IMR-90 (cell line): ENCODE data around the gene HSPA9. TPM values are rescaled to one million over a fixed set of nuclear protein-coding genes. Genes with fewer than 3 reads are reported as not detected.

Experiments
- ATAC-seq: fragments of 200-7000 bp; cut with Tn5 transposase; 2 replicates; pipeline ENCODE4 v1.9.1; 2020; ENCODE audit warnings: low read depth, mild to moderate bottlenecking, moderate library complexity
- BruUV-seq: library from RNA; stranded (reverse); fragments of 400-500 nt; replicated peaks from 2 replicates; lab custom pipeline; 2021; lab: Mats Ljungman, UMichigan
- CTCF ChIA-PET: fragments of 300-600 bp; formaldehyde crosslinking; extraction: SDS; loops from one replicate; lab custom pipeline; 2021; ENCODE audit warnings: antibody characterized with exemption; lab: Yijun Ruan, JAX
- POLR2A ChIA-PET: fragments of 300-600 bp; sonication (Branson Sonifier 250); formaldehyde crosslinking; loops from one replicate; lab custom pipeline; 2022; ENCODE audit warnings: antibody characterized with exemption; ENCODE audit not compliant: unreplicated experiment; lab: Charles Lee
- DNase-seq: peaks from one replicate; pipeline ENCODE4 v3.0.0; 2013
- H2AFZ ChIP-seq: replicated peaks from 2 replicates; pipeline ENCODE3; 2013; ENCODE audit warnings: low read length, mild to moderate bottlenecking; ENCODE audit not compliant: poor library complexity
- H2AK5ac ChIP-seq: 2 replicates; pipeline ENCODE4 v1.6.1; 2013; ENCODE audit warnings: low read depth, low read length, inconsistent platforms
- H2AK9ac ChIP-seq: replicated peaks from 2 replicates; pipeline ENCODE3; 2013; ENCODE audit warnings: mild to moderate bottlenecking, low read depth, low read length, moderate library complexity; ENCODE audit not compliant: poor library complexity
- H2BK120ac ChIP-seq: 2 replicates; pipeline ENCODE4 v1.6.1; 2013; ENCODE audit warnings: low read depth, low read length, inconsistent platforms
- H2BK15ac ChIP-seq: 3 replicates; pipeline ENCODE4 v1.6.1; 2013; ENCODE audit warnings: low read depth, low read length, inconsistent platforms
- H2BK20ac ChIP-seq: 2 replicates; pipeline ENCODE4 v1.6.1; 2013; ENCODE audit warnings: low read depth, mild to moderate bottlenecking, inconsistent platforms, low read length, moderate library complexity
- H2BK5ac ChIP-seq: 2 replicates; pipeline ENCODE4 v1.6.1; 2013; ENCODE audit warnings: mild to moderate bottlenecking, low read depth, low read length, inconsistent platforms; ENCODE audit not compliant: poor library complexity, severe bottlenecking
- H3K14ac ChIP-seq: replicated peaks from 2 replicates; pipeline ENCODE4 v1.6.1; 2013; ENCODE audit warnings: low read depth, low read length, inconsistent platforms
- H3K18ac ChIP-seq: 2 replicates; pipeline ENCODE4 v1.6.1; 2013; ENCODE audit warnings: low read depth, low read length, control low read depth
- H3K23ac ChIP-seq: 2 replicates; pipeline ENCODE4 v1.6.1; 2013; ENCODE audit warnings: low read depth, low read length, inconsistent platforms
- H3K27ac ChIP-seq: 2 replicates; pipeline ENCODE4 v1.5.1; 2013; ENCODE audit warnings: mild to moderate bottlenecking, control low read depth, low read length; ENCODE audit not compliant: insufficient read depth
- H3K27me3 ChIP-seq: 2 replicates; pipeline ENCODE4 v1.6.1; 2013; ENCODE audit warnings: low read length; ENCODE audit not compliant: control insufficient read depth, insufficient read depth
- H3K36me3 ChIP-seq: 2 replicates; pipeline ENCODE4 v1.6.1; 2013; ENCODE audit warnings: low read length, mixed read lengths; ENCODE audit not compliant: control insufficient read depth, insufficient read depth
- H3K4ac ChIP-seq: 2 replicates; pipeline ENCODE4 v1.6.1; 2013; ENCODE audit warnings: low read depth, low read length, inconsistent platforms
- H3K4me1 ChIP-seq: 2 replicates; pipeline ENCODE4 v1.6.1; 2013; ENCODE audit warnings: low read length, mixed read lengths; ENCODE audit not compliant: control insufficient read depth, insufficient read depth
- H3K4me2 ChIP-seq: 2 replicates; pipeline ENCODE4 v1.6.1; 2013; ENCODE audit warnings: low read depth, mild to moderate bottlenecking, control low read depth, low read length, moderate library complexity
- H3K4me3 ChIP-seq: 2 replicates; pipeline ENCODE4 v1.5.1; 2013; ENCODE audit warnings: low read depth, mild to moderate bottlenecking, control low read depth, low read length, moderate library complexity; ENCODE audit not compliant: insufficient read depth
- H3K56ac ChIP-seq: 2 replicates; pipeline ENCODE4 v1.6.1; 2013; ENCODE audit warnings: low read length, inconsistent platforms; ENCODE audit not compliant: insufficient read depth; ENCODE audit errors: extremely low read depth
- H3K79me1 ChIP-seq, 2 experiments: 2 replicates each; pipeline ENCODE4 v1.6.1; 2013; ENCODE audit warnings: low read length in 2 of 2, inconsistent platforms in 1 of 2, low read depth in 1 of 2
- H3K9ac ChIP-seq: 2 replicates; pipeline ENCODE4 v1.6.1; 2013; ENCODE audit warnings: low read depth, low read length, control low read depth
- H3K9me1 ChIP-seq: 2 replicates; pipeline ENCODE4 v1.6.1; 2013; ENCODE audit warnings: low read length, inconsistent platforms; ENCODE audit not compliant: insufficient read depth
- H3K9me3 ChIP-seq: 2 replicates; pipeline ENCODE4 v1.6.1; 2013; ENCODE audit warnings: low read length; ENCODE audit not compliant: control insufficient read depth, insufficient read depth
- H4K20me1 ChIP-seq: 2 replicates; pipeline ENCODE4 v1.6.1; 2013; ENCODE audit warnings: low read length, inconsistent platforms; ENCODE audit not compliant: insufficient read depth
- H4K5ac ChIP-seq: 2 replicates; pipeline ENCODE4 v1.6.1; 2013; ENCODE audit warnings: mild to moderate bottlenecking, low read depth, low read length, control low read depth
- H4K8ac ChIP-seq, 2 experiments: 2 replicates each; pipeline ENCODE4 v1.6.1; 2013; ENCODE audit warnings: low read depth in 2 of 2, low read length in 2 of 2, control low read depth in 1 of 2, inconsistent platforms in 1 of 2
- H4K91ac ChIP-seq: 2 replicates; pipeline ENCODE4 v1.6.1; 2013; ENCODE audit warnings: low read depth, low read length, inconsistent platforms; ENCODE audit not compliant: insufficient read depth
- CEBPB ChIP-seq: IDR thresholded peaks from 2 replicates; pipeline ENCODE4 v1.6.1; 2012; ENCODE audit warnings: low read depth, low read length, improper control_type of control experiment
- CTCF ChIP-seq: conservative IDR thresholded peaks from 2 replicates; pipeline ENCODE4 v1.5.1; 2012; ENCODE audit warnings: mild to moderate bottlenecking, low read depth, low read length, improper control_type of control experiment
- ELK1 ChIP-seq: fragments of 150-350 bp; IDR thresholded peaks from 2 replicates; pipeline ENCODE4 v1.6.1; 2016; ENCODE audit warnings: low read depth, mild to moderate bottlenecking, low read length, moderate library complexity, borderline replicate concordance
- MXI1 ChIP-seq: IDR thresholded peaks from 2 replicates; pipeline ENCODE4 v1.6.1; 2012; ENCODE audit warnings: low read depth, mild to moderate bottlenecking, low read length, moderate library complexity, borderline replicate concordance
- RAD21 ChIP-seq: IDR thresholded peaks from 2 replicates; pipeline ENCODE4 v1.6.1; 2012; ENCODE audit warnings: low read length, improper control_type of control experiment
- WGBS, 2 experiments: methylation state at CpG; one replicate each; pipeline versions ENCODE4 v1.1.5 to v1.1.7; 2013; ENCODE audit warnings: missing lambda C conversion rate in 2 of 2; ENCODE audit not compliant: insufficient read length in 1 of 2; ENCODE audit errors: extremely low coverage in 2 of 2; 5-methylcytosine and 5-hydroxymethylcytosine counted together
- dilution Hi-C: fragments of 300-500 bp; cut with HindIII; formaldehyde crosslinking; loops from one replicate; pipeline ENCODE4 v1.14.3; 2018; ENCODE audit warnings: low sequenced_read_pairs; ENCODE audit not compliant: unreplicated experiment
- in situ Hi-C: fragments of 300-500 bp; cut with MboI; formaldehyde crosslinking; loops from 3 replicates; pipeline ENCODE4 v1.14.3; 2019; ENCODE audit warnings: low sequenced_read_pairs, inconsistent platforms, mixed read lengths
- intact Hi-C: fragments of 100-400 bp; cut with micrococcal nuclease; formaldehyde crosslinking; loops from 2 replicates; pipeline ENCODE4 v1.10.0; 2022
- polyA plus RNA-seq, 3 experiments: library from polyadenylated mRNA; depleted of rRNA; stranded (reverse); fragments of >200 nt; gene quantifications; 2 replicates each; pipeline ENCODE4 v1.2.3, GENCODE V29; 2012; ENCODE audit warnings: low replicate concordance in 1 of 3
- total RNA-seq: library from RNA; depleted of rRNA; stranded (reverse); fragments of >200 nt; gene quantifications from 2 replicates; pipeline ENCODE4 v1.2.3, GENCODE V29; 2012

Gene HSPA9
- total and polyA plus RNA-seq, 2 of the 4 experiments (the other 2 are of a cell fraction) = 157 to 472 TPM

- H2AK9ac ChIP-seq = no peak overlapping the region
- no peak overlapping the region for H4K5ac ChIP-seq
- intact Hi-C loops (no loop called here), in situ Hi-C loops (no loop called here), dilution Hi-C loops (no loop called here)
- peaks cover 2% of the 10 kb centered on the region; the same call in 1 of the 2 replicates for H3K4me1 ChIP-seq
- H2AK5ac ChIP-seq = no peak overlapping the region
- H2BK5ac ChIP-seq = no peak overlapping the region
- no peak overlapping the region for H3K9ac ChIP-seq
- no peaks in the 10 kb centered on the region for H3K9me3 ChIP-seq
- no peak overlapping the region for H2BK20ac ChIP-seq
- peaks cover 25% of the 10 kb centered on the region for H3K27me3 ChIP-seq
- no peaks in the 10 kb centered on the region for H3K79me1 ChIP-seq
- ATAC-seq = no peak
- H4K20me1 ChIP-seq = no peaks in the 10 kb centered on the region
- H3K4me3 ChIP-seq = no peak overlapping the region
- no peak overlapping the region for H3K4ac ChIP-seq
- no peak overlapping the region for H2BK15ac ChIP-seq
- no peak overlapping the region for H4K91ac ChIP-seq
- H2AFZ ChIP-seq = no peak overlapping the region
- H3K14ac ChIP-seq = no peak overlapping the region
- no peak overlapping the region for H4K8ac ChIP-seq
- H2BK120ac ChIP-seq = no peak overlapping the region
- no peak overlapping the region for H3K23ac ChIP-seq
- H3K56ac ChIP-seq = no peak overlapping the region
- no peak for DNase-seq
- H3K27ac ChIP-seq = no peak overlapping the region
- WGBS, 2 experiments = no CpG with 5 or more reads among the region's 10 CpGs
- CTCF ChIA-PET = interaction anchor here (0.5 to 0.6 kb wide), 2 partner anchors 16 to 724 kb away, joined by 3 to 5 read pairs; no protein-coding TSS in a partner anchor
- H3K4me2 ChIP-seq = no peak overlapping the region
- TF ChIP-seq RAD21 (no peak), MXI1 (no peak), CTCF (no peak), CEBPB (no peak), ELK1 (no peak)
- no TSS peak for BruUV-seq
- H3K18ac ChIP-seq = no peak overlapping the region
- H3K36me3 ChIP-seq = no peaks in the 10 kb centered on the region
- POLR2A ChIA-PET = no interaction called here
- no peaks in the 10 kb centered on the region for H3K9me1 ChIP-seq
Measured at GRCh38 chr5:138604176-138604785, 29.1 kb upstream of the HSPA9 start.
